Measurements from ENCODE around the gene RABL3.
"Not testable (repeated sequence)": the region's sequence is repeated elsewhere in the genome, so short reads cannot be mapped to it uniquely, and the experiment has no call there.

The RABL3 gene

GRCh38 chr3:120730576-120731542, 11.5 kb downstream of the RABL3 start:
- no peak for DNase-seq (ENCODE audit: low read depth)
- no peak overlapping the region for H3K4me3 ChIP-seq (ENCODE audit: low read length)
- TF ChIP-seq CTCF (conservative IDR thresholded peaks at IDR 0.05; ENCODE audit: low read length): no peak

- DNase-seq (ENCODE audit: low read depth): peak; percentile 42
- H3K4me3 ChIP-seq (ENCODE audit: low read length): no peak overlapping the region
- TF ChIP-seq CTCF (conservative IDR thresholded peaks at IDR 0.05; ENCODE audit: low read length): no peak
These were observed 15.5 kb downstream of the RABL3 start for GRCh38 chr3:120726791-120727190.

- not testable (repeated sequence) for H3K4me3 ChIP-seq (ENCODE audit: low read length); DNase-seq (ENCODE audit: low read depth)
These were observed 23.0 kb downstream of the RABL3 start for GRCh38 chr3:120719167-120719834.

GRCh38 chr3:120713262-120713661, 29.1 kb downstream of the RABL3 start:
- DNase-seq (ENCODE audit: low read depth): no peak
- no peak for TF ChIP-seq CTCF (conservative IDR thresholded peaks at IDR 0.05; ENCODE audit: low read length)

GRCh38 chr3:120710369-120710768, 31.9 kb downstream of the RABL3 start:
- no peak for TF ChIP-seq CTCF (conservative IDR thresholded peaks at IDR 0.05; ENCODE audit: low read length)
- DNase-seq (ENCODE audit: low read depth): no peak
- H3K4me3 ChIP-seq (ENCODE audit: low read length): no peak overlapping the region

More at GRCh38 chr3:120713262-120713661, 29.1 kb downstream of the RABL3 start:
- no peak overlapping the region for H3K4me3 ChIP-seq (ENCODE audit: low read length)

- H3K4me3 ChIP-seq (ENCODE audit: low read length): no peak overlapping the region
- DNase-seq (ENCODE audit: low read depth): no peak
- TF ChIP-seq CTCF (conservative IDR thresholded peaks at IDR 0.05; ENCODE audit: low read length): no peak
These were observed 33.9 kb downstream of the RABL3 start for GRCh38 chr3:120708408-120708807.

GRCh38 chr3:120706950-120707349, 35.4 kb downstream of the RABL3 start:
- DNase-seq (ENCODE audit: low read depth): no peak
- no peak for TF ChIP-seq CTCF (conservative IDR thresholded peaks at IDR 0.05; ENCODE audit: low read length)
- H3K4me3 ChIP-seq (ENCODE audit: low read length): no peak overlapping the region

All from AG10803 (cell line).